Lower leg skin (tissue), 3 donors: ENCODE measurements around the gene OR52E8.

ENCODE experiments used
- CTCF ChIP-seq, 3 donors: fragments of 450-650 bp; IDR thresholded peaks; one replicate each; pipeline ENCODE4 v1.5.1; 2016; ENCODE audit warnings: antibody characterized with exemption in 3 of 3, mild to moderate bottlenecking in 3 of 3, moderate library complexity in 2 of 3
- POLR2A ChIP-seq, 2 donors: fragments of 450-650 bp; IDR thresholded peaks; one replicate each; pipeline ENCODE4 v1.6.1; 2016 to 2017; ENCODE audit warnings: antibody characterized with exemption in 2 of 2, mild to moderate bottlenecking in 1 of 2, moderate library complexity in 1 of 2

GRCh38 chr11:5846701-5847100 is 10.8 kb downstream of the OR52E8 start:
- TF ChIP-seq CTCF (IDR thresholded peaks at IDR 0.05) (no peak), POLR2A (IDR thresholded peaks at IDR 0.05) (no peak)
